ENCODE measurements around the gene FNDC3A.
"Not testable (repeated sequence)": the region's sequence is repeated elsewhere in the genome, so short reads cannot be mapped to it uniquely, and the experiment has no call there.

FNDC3A gene

GRCh38 chr13:48977973-48978372, 2.3 kb downstream of the FNDC3A start:
- no peak for DNase-seq

GRCh38 chr13:48978942-48979601, 3.4 kb downstream of the FNDC3A start:
- DNase-seq, result no peak

GRCh38 chr13:48979892-48980291, 4.2 kb downstream of the FNDC3A start:
- DNase-seq, result no peak

- no peak for DNase-seq
Measured at GRCh38 chr13:48983331-48983730, 7.6 kb downstream of the FNDC3A start.

- DNase-seq, result no peak
Measured at GRCh38 chr13:48985756-48986155, 10.0 kb downstream of the FNDC3A start.

- DNase-seq, result no peak
Measured at GRCh38 chr13:48990900-48991299, 15.2 kb downstream of the FNDC3A start.

GRCh38 chr13:48993150-48993549, 17.4 kb downstream of the FNDC3A start:
- DNase-seq, result no peak

- no peak for DNase-seq
Measured at GRCh38 chr13:48994706-48995105, 19.0 kb downstream of the FNDC3A start.

- no peak for DNase-seq
Measured at GRCh38 chr13:48998641-48999292, 23.1 kb downstream of the FNDC3A start.

- DNase-seq, result no peak
Measured at GRCh38 chr13:49000247-49000646, 24.5 kb downstream of the FNDC3A start.

GRCh38 chr13:49018986-49019635, 43.4 kb downstream of the FNDC3A start:
- DNase-seq, result not testable (repeated sequence)

GRCh38 chr13:49020328-49020727, 44.6 kb downstream of the FNDC3A start:
- no peak for DNase-seq

GRCh38 chr13:49020940-49021553, 45.3 kb downstream of the FNDC3A start:
- no peak for DNase-seq

GRCh38 chr13:49021953-49022352, 46.2 kb downstream of the FNDC3A start:
- DNase-seq, result no peak

GRCh38 chr13:49022472-49023144, 46.9 kb downstream of the FNDC3A start:
- no peak for DNase-seq

GRCh38 chr13:49023431-49023830, 47.7 kb downstream of the FNDC3A start:
- DNase-seq, result no peak

- no peak for DNase-seq
Measured at GRCh38 chr13:49026851-49027250, 51.1 kb downstream of the FNDC3A start.

- no peak for DNase-seq
Measured at GRCh38 chr13:49029570-49029969, 53.9 kb downstream of the FNDC3A start.

GRCh38 chr13:49030213-49030612, 54.5 kb downstream of the FNDC3A start:
- DNase-seq, result no peak

GRCh38 chr13:49040872-49041271, 65.2 kb downstream of the FNDC3A start:
- no peak for DNase-seq

GRCh38 chr13:49042476-49042875, 66.8 kb downstream of the FNDC3A start:
- DNase-seq, result no peak

- no peak for DNase-seq
Measured at GRCh38 chr13:49044008-49044407, 68.3 kb downstream of the FNDC3A start.

- DNase-seq, result no peak
Measured at GRCh38 chr13:49044836-49045235, 69.1 kb downstream of the FNDC3A start.
